Right ventricle myocardium superior (tissue), 1 donor: Measurements from ENCODE around the gene ARHGAP24. TPM values are rescaled to one million over a fixed set of nuclear protein-coding genes. Genes with fewer than 3 reads are reported as not detected.

Source experiments
- ATAC-seq: fragments of 200-7000 bp; cut with Tn5 transposase; one replicate; pipeline ENCODE4 v1.9.1; 2020; ENCODE audit warnings: mild to moderate bottlenecking; ENCODE audit not compliant: poor library complexity
- DNase-seq: peaks from one replicate; pipeline ENCODE4 v3.0.0-alpha.2; 2020
- intact Hi-C: fragments of 100-400 bp; cut with DNase I; formaldehyde crosslinking; loops from one replicate; pipeline ENCODE4 v1.11.2; 2022
- total RNA-seq: library from RNA; stranded (reverse); fragmentation: NEBNext Ultra II Directional; extraction: Animal tissue kit (Norgen Biotek cat#: 25700); gene quantifications from one replicate; pipeline ENCODE4 v1.2.1, GENCODE V29; 2021
- donor health status: DM: no; HTN: yes; CAD: no; lungs with severe emphysema.

Gene ARHGAP24
- total RNA-seq, 1 donor from 2014 or later, result 11.1 TPM

DNA sequence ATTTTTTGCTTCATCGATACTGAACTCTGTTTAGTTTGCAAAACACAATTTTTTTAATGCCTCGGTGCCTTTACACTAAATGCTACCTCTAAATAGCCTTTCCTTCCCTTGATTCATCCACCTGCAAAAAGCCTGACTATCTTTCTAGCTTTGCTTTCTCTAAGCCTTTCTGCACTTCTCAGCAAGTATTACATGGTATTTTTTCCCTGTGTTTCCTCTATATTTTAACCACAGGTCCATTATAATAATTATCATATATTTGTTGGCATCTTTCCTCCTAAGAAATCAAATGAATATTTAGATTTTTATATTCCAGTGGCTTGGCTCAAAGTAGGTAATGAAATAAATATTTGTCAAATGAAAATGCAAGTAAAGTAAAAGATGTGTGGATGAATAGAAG, 196.2 kb downstream of the ARHGAP24 start:
- no peak for ATAC-seq
- no peak for DNase-seq
- intact Hi-C loops, result no loop called here

DNA sequence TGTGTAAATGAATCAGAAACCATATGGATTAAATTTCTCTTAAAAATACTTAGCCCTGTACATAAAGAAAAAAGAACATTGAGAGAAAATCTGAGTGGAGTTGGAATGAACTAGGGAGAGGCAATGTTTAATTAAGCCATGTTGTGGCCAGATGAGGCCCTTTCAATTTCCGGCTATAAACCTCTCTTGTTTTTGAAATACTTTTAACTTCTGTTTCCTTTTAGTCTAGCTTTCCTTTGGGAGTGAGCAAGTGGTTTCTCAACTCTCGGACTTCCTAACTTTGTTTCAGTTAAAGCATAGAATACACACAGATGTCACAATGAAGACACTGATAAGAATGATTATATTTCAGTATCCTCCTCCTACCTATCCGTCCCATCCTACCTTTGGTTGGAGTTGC, 197.2 kb downstream of the ARHGAP24 start:
- intact Hi-C loops, result no loop called here
- ATAC-seq, result peak; percentile 66
- DNase-seq, result no peak

DNA sequence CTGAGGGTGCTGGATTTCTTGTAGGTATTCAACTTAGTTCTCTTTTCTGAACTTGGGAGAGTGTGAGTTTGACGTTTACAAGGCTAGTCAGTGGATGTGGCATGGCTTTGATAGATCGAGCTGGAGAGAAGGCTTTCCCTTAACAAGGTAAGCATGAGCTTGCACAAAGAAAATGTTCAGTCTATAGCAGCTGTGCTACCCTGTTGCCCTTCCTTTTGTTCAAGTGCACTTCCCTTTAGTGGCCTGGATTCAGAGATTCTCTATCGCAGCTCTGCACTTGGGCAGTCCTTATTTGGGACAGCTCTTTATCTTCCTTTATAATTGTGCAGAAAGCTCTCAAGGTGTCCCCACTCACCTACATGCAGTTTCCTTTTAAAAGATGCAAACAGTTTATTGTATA, 198.0 kb downstream of the ARHGAP24 start:
- intact Hi-C loops, result no loop called here
- ATAC-seq (peak; percentile 60), DNase-seq (no peak)

DNA sequence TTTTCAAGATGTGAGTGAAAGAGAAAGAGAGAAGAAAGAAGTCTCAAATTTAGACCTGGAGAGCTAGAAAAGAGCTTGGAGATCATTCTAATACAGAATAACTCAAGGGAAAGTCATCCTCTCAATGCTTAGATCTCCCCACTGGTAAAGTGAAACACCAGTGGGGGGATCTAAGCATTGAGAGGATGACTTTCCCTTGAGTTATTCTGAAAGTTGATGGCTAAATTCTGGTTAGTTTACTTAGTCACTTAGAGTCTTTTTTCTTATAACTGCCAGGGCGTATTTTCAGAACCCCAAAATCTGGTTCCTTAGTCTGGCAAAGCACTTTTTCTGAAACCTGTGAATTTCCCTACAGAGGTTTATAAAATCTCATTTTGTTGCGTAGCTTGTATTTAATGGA, 198.6 kb downstream of the ARHGAP24 start:
- DNase-seq (no peak), ATAC-seq (no peak)
- intact Hi-C loops, result no loop called here

DNA sequence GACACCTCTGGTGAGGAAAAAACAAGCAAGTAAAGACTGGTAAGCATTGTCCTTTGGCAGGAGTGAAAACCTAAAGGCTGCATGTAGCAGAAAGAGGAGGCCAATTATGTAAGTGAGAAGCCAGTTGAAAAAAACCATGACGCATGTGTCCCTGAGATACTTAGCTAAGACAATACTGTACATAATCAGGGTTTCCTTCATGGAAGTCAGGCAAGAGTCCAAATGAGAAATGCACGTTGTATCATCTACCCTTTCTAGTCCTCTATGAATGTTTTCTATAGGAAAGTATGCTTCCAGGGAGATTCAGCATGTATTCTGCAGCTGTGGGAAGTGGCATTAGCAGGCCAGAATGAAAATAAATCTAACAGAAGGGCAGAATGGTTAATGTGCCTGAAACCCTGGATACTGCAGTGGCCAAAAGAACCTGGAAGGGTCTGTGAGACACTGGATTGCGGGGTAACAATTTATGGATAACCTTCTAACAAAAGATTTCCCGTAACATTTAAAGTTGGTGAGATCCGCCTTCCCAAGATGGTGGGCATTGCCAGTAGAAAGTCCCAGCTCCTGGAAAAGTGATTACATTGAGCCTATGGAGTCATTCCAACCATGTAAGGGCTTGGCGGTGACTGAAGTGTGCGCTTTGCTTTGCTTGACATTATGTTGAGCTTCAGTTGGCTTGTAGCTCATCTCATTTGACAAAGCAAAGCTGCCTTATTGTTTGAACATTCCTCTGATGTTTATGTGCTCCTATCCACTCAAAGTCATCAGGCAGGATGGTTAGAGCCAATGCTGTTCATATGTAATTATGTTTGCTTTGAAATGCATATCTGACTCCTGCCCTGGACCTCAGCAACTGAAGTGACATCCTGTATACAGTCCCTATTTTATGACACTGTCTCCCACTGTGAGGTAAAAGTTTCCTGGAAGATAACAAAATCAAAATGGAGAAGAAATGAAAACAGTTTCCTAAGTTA, 200.4 kb downstream of the ARHGAP24 start:
- ATAC-seq (no peak), DNase-seq (no peak)
- intact Hi-C loops, result no loop called here

DNA sequence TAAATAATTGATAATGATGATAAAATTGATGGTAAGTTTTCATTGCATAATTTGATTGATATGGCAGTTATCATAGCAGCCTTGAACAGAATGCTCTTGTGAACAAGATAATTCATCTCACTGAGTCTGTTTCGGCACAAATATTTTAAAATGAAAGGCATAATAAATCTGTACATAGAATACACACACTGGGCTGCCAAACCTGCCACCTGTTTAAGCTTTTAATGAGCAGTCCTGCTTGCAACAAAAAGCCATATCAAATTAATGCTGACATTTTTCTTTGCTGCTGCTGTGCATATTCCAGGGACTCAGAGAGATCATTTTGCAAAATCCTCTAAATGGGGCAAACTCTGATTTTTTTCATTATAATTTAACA, 201.1 kb downstream of the ARHGAP24 start:
- no peak for ATAC-seq
- intact Hi-C loops, result no loop called here
- no peak for DNase-seq

DNA sequence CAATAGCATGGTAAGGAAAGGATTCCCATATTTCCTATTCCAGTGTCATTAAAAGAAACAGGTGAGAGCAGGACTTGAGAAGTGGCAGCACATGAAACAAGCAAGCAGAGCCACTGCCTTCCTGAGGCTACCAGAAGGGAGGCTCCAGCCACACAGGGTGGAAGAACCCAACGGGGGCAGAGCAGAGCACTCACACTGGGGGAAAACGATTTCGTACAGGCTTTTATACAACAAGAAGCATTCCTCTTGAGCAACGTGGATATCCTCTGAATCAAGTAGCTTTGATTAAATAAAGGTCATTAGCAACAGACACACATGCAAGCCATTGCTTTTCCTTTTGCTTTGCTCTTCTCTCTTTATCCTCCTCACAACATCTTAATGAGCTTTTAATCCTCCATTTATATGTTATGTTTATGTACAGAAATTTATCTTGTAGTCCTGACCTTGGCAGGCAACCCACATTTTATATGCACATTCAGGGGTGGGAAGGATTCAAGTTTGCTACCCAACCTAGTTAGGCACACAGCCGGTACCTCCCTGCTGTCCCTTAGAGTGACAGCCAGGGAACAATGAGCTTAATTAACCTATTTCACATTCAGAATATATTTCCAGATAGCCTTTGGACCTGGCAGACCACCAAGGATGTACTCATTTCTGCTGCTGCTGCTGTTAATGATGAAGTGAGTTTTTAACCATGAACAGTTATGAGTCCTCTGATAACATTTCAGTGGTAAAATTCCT, 202.1 kb downstream of the ARHGAP24 start:
- intact Hi-C loops, result no loop called here
- no peak for ATAC-seq

DNA sequence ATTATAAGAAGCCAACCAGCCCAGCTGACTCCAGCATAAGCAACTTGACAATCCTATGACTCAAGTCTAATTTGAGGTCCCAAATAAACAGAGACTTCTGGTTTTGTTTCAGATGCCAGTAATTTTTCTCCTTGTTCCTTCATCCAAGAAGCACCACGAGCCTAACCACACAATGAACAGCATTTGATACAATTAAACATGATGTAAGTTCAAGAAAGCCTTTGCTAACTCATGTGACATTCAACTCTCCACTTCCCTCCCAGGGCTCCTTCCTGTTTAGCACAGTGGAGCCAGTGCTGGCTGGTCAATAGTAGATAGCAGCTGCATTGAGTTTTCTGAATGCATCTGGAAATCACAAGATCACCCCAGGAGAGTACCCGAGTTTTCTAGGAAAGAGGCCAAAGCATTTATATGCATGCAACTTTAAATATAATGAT, 206.3 kb downstream of the ARHGAP24 start:
- DNase-seq, result no peak
- peak; percentile 90 for ATAC-seq
- intact Hi-C loops, result no loop called here

More for the DNA sequence above, 202.1 kb downstream of the ARHGAP24 start:
- no peak for DNase-seq

DNA sequence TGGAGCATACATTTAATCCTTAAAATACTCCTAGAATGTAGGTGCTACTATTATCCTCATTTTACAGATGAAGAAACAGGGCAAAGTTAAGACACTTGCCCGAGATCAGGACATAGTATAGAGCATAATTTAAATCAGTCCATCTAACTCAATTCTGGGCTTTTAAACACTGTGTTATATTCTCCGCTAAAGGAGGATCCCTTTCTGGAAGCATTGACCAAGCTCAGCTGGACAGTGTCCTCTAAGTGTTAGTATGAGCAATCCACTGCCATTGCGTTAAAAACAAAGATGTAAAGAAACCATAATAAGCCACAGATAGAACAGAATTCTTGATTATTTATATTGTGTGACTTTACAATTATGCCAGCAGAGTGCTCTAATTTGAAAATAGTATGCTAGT, 207.0 kb downstream of the ARHGAP24 start:
- no peak for ATAC-seq

DNA sequence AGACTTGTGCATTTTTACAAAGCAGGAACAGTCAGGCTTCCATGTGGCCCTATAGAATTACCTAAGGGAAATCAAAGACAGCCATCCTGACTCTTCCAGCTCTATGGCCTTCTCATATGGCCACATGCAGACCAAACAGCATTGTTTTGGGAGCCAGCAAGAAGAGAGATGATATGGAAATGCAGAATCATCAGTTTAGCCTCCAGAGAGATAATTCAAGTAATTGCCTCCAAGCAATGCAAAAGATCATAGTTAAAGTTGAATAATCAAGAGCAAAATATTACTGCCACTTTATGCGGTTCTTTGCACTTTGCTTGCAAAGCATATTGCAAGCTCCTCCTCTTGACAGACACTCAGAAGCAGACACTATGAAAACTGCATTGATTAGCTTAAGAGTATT, 207.4 kb downstream of the ARHGAP24 start:
- no peak for ATAC-seq
- no peak for DNase-seq
- intact Hi-C loops, result no loop called here

More for the DNA sequence above, 207.0 kb downstream of the ARHGAP24 start:
- intact Hi-C loops, result no loop called here
- no peak for DNase-seq

DNA sequence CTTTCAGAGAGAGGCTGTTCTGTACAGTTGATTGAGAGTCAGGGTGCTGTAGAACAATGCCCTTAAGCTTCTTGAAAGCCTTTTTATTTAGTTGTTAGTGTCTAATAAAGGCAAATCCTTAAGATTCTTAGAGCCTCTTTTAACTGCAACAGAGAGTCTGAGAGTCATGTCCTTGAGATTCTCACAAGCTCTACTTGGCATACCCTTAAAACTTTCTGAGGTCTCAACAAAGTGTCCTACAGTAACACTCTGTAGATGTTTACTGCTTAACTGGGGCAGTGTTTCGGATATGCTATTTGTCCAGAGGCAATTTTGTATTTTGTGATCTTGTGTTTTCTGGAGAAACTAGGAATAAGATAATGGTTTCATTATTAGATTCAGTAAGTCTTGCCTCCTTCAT, 209.7 kb downstream of the ARHGAP24 start:
- DNase-seq (no peak), ATAC-seq (no peak)
- intact Hi-C loops, result no loop called here

DNA sequence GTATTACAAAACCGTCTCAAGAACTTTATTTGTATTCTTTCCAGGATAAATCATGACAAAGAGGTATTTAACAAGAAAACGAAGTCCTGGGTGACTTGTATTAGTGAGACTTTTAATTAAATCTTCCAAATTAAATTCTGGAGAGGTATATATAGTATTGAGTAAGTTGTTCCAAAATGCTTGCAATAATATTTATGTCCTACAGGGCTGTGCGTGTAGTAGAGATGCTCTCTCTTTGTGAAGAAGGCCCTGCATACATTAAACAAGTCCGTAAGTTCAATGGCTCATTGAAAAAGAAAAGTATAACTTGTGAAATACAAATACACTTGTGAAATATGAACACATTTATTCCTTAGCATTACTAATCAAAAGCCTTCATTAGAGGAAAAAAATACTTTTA, 211.4 kb downstream of the ARHGAP24 start:
- ATAC-seq, result no peak
- intact Hi-C loops, result no loop called here

DNA sequence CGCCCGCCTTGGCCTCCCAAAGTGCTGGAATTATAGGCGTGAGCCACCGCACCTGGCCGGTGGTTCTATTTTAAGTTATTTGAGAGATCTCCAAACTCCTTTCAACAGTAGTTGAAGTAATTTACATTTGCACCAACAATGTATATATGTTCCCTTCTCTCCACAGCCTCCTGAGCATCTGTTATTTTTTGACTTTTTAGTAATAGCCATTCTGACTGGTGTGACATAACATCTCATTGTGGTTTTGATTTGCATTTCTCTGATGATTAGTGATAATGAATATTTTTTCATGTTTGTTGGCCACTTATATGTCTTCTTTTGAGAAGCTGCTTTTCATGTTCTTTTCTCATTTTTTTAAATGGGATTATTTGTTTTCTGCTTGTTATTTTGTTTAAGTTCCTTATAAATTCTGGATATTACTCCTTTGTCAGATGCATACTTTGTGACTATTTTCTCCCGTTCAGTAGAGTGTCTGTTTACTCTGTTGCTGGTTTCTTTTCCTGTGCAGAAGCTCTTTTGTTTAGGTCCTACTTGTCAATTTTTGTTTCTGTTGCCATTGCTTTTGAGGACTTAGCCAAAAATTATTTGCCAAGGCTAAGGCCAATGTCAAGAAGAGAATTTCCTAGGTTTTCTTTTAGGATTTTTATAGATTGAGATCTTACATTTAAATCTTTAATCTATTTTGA, 213.2 kb downstream of the ARHGAP24 start:
- intact Hi-C loops, result no loop called here

More for the DNA sequence above, 211.4 kb downstream of the ARHGAP24 start:
- no peak for DNase-seq

DNA sequence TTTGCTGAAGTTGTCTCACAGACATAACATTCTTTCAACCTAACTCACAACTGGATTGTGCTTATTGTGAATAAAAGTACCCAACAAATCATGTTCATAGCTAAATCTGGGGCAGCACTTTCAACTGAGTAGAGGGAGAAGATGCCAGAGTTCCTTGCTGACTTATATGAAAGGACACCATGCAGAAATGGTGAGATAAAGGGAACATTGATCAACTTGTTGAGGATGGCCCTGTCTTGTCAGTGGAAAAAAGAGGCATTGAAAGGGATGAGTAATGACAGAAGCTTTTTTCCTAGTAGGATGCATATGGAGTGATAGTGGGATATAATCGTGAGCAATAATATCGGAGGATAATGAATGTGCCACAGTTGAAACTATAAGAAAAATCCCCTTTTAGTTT, 221.7 kb downstream of the ARHGAP24 start:
- no peak for DNase-seq
- ATAC-seq, result no peak
- intact Hi-C loops, result no loop called here

More for the DNA sequence above, 213.2 kb downstream of the ARHGAP24 start:
- DNase-seq, result no peak
- ATAC-seq, result no peak

DNA sequence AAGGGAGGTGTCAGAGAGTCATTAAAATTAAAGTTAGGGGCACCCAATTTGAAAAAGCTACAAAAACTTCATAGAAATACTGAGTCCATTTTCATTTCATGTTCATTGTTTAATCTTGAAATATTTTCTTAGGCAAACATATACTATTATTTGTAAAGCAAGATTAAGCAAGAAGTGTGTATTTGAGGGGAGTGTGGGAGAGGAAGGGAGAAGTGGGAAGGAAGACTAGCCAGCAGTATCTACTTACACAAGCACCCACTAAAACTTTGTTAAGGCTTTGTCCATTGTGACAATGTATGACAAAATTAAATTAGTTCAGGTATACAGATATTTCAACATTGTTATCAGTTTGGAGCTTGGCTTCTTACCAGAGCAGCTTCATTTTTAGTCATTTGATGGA, 222.9 kb downstream of the ARHGAP24 start:
- DNase-seq, result no peak
- ATAC-seq, result no peak
- intact Hi-C loops, result no loop called here

DNA sequence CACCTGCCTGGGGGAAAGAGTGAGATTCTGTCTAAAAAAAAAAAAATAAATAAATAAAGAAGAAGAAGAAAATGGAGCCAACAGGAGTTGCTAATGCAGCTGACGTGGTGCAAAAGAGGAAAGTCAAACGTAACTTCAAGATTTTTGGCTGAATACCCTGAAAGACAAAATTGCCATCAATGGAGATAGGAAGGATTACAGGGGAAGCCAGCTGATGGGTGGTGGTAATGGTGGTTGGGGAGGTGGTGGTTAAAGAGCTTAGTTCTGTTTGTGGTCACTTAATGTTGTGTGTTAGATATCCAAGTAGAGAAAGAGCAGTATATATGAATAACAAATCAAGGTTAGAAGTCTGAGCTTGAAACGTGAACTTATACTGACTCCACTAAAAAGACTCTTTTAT, 225.4 kb downstream of the ARHGAP24 start:
- intact Hi-C loops, result no loop called here
- DNase-seq (no peak), ATAC-seq (no peak)

DNA sequence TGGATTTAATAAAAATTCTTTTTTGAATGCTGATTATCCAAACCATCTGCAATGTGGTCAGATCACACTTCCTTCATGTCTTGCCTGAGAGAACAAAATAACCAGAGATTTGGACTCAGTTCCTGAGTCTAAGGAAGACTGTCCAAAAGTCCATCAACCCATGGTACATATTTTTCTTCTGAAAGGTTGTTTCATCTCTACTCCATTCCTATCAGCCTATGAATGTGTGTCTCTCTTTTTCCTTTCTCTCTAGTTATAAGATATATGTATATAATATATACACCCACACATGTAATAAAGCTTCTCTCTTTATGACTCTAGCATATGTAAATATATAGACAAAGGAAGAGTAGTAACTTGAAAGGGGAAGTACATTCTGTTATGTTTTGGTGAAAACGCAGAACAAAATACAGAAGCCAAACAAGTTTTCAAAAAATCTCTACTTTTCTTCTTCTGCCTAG, 226.9 kb downstream of the ARHGAP24 start:
- intact Hi-C loops, result no loop called here
- ATAC-seq (peak; percentile 52), DNase-seq (no peak)

DNA sequence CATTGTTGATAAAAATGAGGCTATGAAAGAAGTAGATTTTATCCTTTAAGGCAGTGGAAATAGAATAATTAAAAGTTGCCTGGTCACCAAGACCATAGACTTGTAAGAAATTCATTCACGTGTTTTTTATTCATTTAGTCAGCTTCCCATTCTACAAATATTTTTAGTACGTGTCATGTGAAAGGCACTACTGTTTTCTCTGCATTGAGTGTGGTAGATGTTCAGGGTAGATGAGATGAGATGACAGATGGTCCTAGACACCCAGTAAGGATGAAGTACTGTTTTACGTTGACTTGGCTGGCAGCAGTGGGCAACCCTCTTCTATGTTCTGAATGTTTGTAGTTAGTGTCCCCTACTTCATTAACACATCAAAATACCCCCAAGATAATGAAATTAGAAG, 228.1 kb downstream of the ARHGAP24 start:
- DNase-seq (no peak), ATAC-seq (no peak)
- intact Hi-C loops, result no loop called here

DNA sequence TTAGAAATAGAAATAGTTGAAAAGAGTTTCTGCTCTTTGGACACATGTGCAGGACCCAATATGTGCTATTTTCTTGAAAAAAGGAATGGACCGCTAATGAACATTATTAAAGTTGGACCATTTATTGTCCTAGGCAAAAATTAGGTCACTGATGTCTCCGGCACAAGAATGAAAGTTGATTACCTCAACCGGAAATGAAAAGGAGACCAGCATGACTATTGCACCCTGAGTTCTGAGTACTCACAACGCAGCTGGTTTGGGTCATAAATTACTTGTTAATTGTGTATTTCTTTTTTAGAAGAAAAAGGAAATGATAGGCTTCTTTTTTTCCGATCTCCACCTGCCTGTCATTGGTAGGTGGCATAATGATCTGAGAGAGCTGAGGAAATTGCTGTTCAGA, 232.7 kb downstream of the ARHGAP24 start:
- intact Hi-C loops, result no loop called here
- DNase-seq (no peak), ATAC-seq (peak; percentile 48)
